HCT116 (cell line): ENCODE results near the gene POLR2H. TPM values are rescaled to one million over a fixed set of nuclear protein-coding genes. Genes with fewer than 3 reads are reported as not detected.

ENCODE experiments used
- ATAC-seq: fragments of 200-7000 bp; cut with Tn5 transposase; 2 replicates; pipeline ENCODE4 v1.9.1; 2020; ENCODE audit warnings: mild to moderate bottlenecking, moderate library complexity
- BruUV-seq: library from RNA; stranded (reverse); fragments of 400-500 nt; replicated peaks from 2 replicates; lab custom pipeline; 2021; lab: Mats Ljungman, UMichigan
- CTCF ChIA-PET: fragments of 300-600 bp; sonication (Branson Sonifier 250); formaldehyde crosslinking; loops from one replicate; lab custom pipeline; 2021; ENCODE audit warnings: antibody characterized with exemption; lab: Charles Lee
- POLR2A ChIA-PET: fragments of 300-600, 350-600 bp; sonication (Branson Sonifier 250); formaldehyde crosslinking; loops from one replicate; lab custom pipeline; 2021; ENCODE audit warnings: antibody characterized with exemption; lab: Charles Lee
- RAD21 ChIA-PET, 2 experiments: fragments of 300-600 bp; sonication (Branson Sonifier 250); formaldehyde crosslinking; loops; one replicate each; lab custom pipeline; 2023; ENCODE audit warnings: low total read pairs in 2 of 2; ENCODE audit not compliant: uncharacterized antibody in 2 of 2, unreplicated experiment in 2 of 2, low non-redundant PET in 1 of 2; lab: Charles Lee
- DNase-seq: peaks from one replicate; pipeline ENCODE4 v3.0.0-alpha.2; 2010; ENCODE audit warnings: low read depth, low spot score
- H2AFZ ChIP-seq: fragments of 200-600 bp; shearing (Covaris generic), sonication (generic); 2 replicates; pipeline ENCODE4 v1.6.1; 2017; ENCODE audit warnings: low read depth, mixed run types, mixed read lengths, antibody characterized with exemption, low read length; ENCODE audit not compliant: poor library complexity, severe bottlenecking
- H3K27ac ChIP-seq: 2 replicates; pipeline ENCODE4 v1.5.1; 2012; ENCODE audit warnings: low read depth, low read length
- H3K27me3 ChIP-seq: fragments of 200-600 bp; sonication (generic); 2 replicates; pipeline ENCODE4 v1.6.1; 2016; ENCODE audit warnings: mixed run types, low read length, mixed read lengths; ENCODE audit not compliant: insufficient read depth
- H3K36me3 ChIP-seq, 2 experiments: fragments of 200-500 bp in 1 of 2; fragments of 200-600 bp in 1 of 2; sonication (Bioruptor generic) in 1 of 2; sonication (generic) in 1 of 2; 2 replicates each; pipeline versions ENCODE4 v1.5.1 to v1.6.1; 2014 to 2016; ENCODE audit warnings: low read length in 2 of 2, inconsistent platforms in 1 of 2, mixed read lengths in 1 of 2, mixed run types in 1 of 2; ENCODE audit not compliant: insufficient read depth in 2 of 2, control insufficient read depth in 1 of 2
- H3K4me1 ChIP-seq, 2 experiments: fragments of 200-600 bp in 1 of 2; sonication (generic) in 1 of 2; 2 replicates each; pipeline versions ENCODE4 v1.5.1 to v1.6.1; 2012 to 2017; ENCODE audit warnings: low read length in 2 of 2, inconsistent platforms in 1 of 2, mild to moderate bottlenecking in 1 of 2, mixed read lengths in 1 of 2, mixed run types in 1 of 2, moderate library complexity in 1 of 2; ENCODE audit not compliant: insufficient read depth in 2 of 2, control insufficient read depth in 1 of 2
- H3K4me2 ChIP-seq: fragments of 200-600 bp; sonication (generic); 2 replicates; pipeline ENCODE4 v1.6.1; 2017; ENCODE audit warnings: mixed run types, low read length, mixed read lengths
- H3K4me3 ChIP-seq, 2 experiments: fragments of 200-600 bp in 1 of 2; sonication (generic) in 1 of 2; replicated peaks in 1 of 2; 2 replicates each; pipeline ENCODE4 v1.5.1; 2011 to 2016; ENCODE audit warnings: low read length in 2 of 2, control low read depth in 1 of 2, low read depth in 1 of 2, mild to moderate bottlenecking in 1 of 2, mixed read lengths in 1 of 2, mixed run types in 1 of 2
- H3K79me2 ChIP-seq: fragments of 200-600 bp; sonication (generic); 2 replicates; pipeline ENCODE4 v1.6.1; 2017; ENCODE audit warnings: mild to moderate bottlenecking, mixed run types, low read length, moderate library complexity, mixed read lengths; ENCODE audit not compliant: insufficient read depth
- H3K9ac ChIP-seq: fragments of 200-600 bp; sonication (generic); 2 replicates; pipeline ENCODE4 v1.6.1; 2016; ENCODE audit warnings: low read length, mixed read lengths
- H3K9me2 ChIP-seq: fragments of 200-600 bp; sonication (generic), shearing (Covaris generic); 2 replicates; pipeline ENCODE4 v1.6.1; 2017; ENCODE audit warnings: mixed run types, mild to moderate bottlenecking, moderate library complexity; ENCODE audit not compliant: insufficient read depth
- H3K9me3 ChIP-seq, 2 experiments: fragments of 200-500 bp in 1 of 2; fragments of 200-600 bp in 1 of 2; sonication (Bioruptor generic) in 1 of 2; sonication (generic) in 1 of 2; 2 replicates each; pipeline ENCODE4 v1.6.1; 2014 to 2017; ENCODE audit warnings: low read length in 2 of 2, mixed read lengths in 2 of 2, inconsistent platforms in 1 of 2, low read depth in 1 of 2, mild to moderate bottlenecking in 1 of 2, mixed run types in 1 of 2, moderate library complexity in 1 of 2; ENCODE audit not compliant: control insufficient read depth in 1 of 2, insufficient read depth in 1 of 2
- H4K20me1 ChIP-seq: fragments of 200-600 bp; sonication (generic), shearing (Covaris generic); 2 replicates; pipeline ENCODE4 v1.6.1; 2017; ENCODE audit warnings: mixed run types, mild to moderate bottlenecking, moderate library complexity; ENCODE audit not compliant: insufficient read depth
- EGR1 ChIP-seq: IDR thresholded peaks from 2 replicates; pipeline ENCODE4 v1.6.1; 2012; ENCODE audit warnings: low read depth
- ELF1 ChIP-seq: IDR thresholded peaks from 2 replicates; pipeline ENCODE4 v1.6.1; 2012; ENCODE audit warnings: low read depth, borderline replicate concordance
- FOSL1 ChIP-seq: IDR thresholded peaks from 2 replicates; pipeline ENCODE4 v1.6.1; 2012; ENCODE audit warnings: low read depth
- SIN3A ChIP-seq: IDR thresholded peaks from 2 replicates; pipeline ENCODE4 v1.6.1; 2012; ENCODE audit warnings: low read depth
- SP1 ChIP-seq: IDR thresholded peaks from 2 replicates; pipeline ENCODE4 v1.6.1; 2012; ENCODE audit warnings: low read depth
- TCF7L2 ChIP-seq: IDR thresholded peaks from 2 replicates; pipeline ENCODE4 v1.7.0; 2011; ENCODE audit warnings: borderline replicate concordance, inconsistent platforms; ENCODE audit not compliant: insufficient read depth, insufficient read length; ENCODE audit errors: extremely low read depth
- YY1 ChIP-seq: IDR thresholded peaks from 2 replicates; pipeline ENCODE4 v1.6.1; 2011; ENCODE audit warnings: low read length, low read depth, moderate library complexity, mild to moderate bottlenecking; ENCODE audit not compliant: insufficient replicate concordance; ENCODE audit errors: extremely low read depth
- ZNF274 ChIP-seq: fragments of 200-500 bp; sonication (Bioruptor generic); IDR thresholded peaks from 2 replicates; pipeline ENCODE4 v1.6.1; 2014; ENCODE audit warnings: mild to moderate bottlenecking, low read depth, low read length, inconsistent platforms
- intact Hi-C: fragments of 100-400 bp; cut with micrococcal nuclease; formaldehyde crosslinking; loops from 2 replicates; pipeline ENCODE4 v1.10.0; 2022
- total RNA-seq: library from RNA; stranded (reverse); gene quantifications from one replicate; pipeline ENCODE4 v1.2.1, GENCODE V29; 2021; ENCODE audit not compliant: unreplicated experiment
- TF ChIP-seq, protein P1 (sequence below): IDR thresholded peaks from 2 replicates; pipeline ENCODE4 v1.6.1; 2012
- TF ChIP-seq, protein P2 (sequence below): IDR thresholded peaks from 2 replicates; pipeline ENCODE4 v1.6.1; 2012
- TF ChIP-seq, protein P3 (sequence below): IDR thresholded peaks from 2 replicates; pipeline ENCODE4 v1.6.1; 2011; ENCODE audit warnings: mild to moderate bottlenecking, low read length, moderate library complexity; ENCODE audit not compliant: insufficient replicate concordance; ENCODE audit errors: extremely low read depth

POLR2H gene
- total RNA-seq, 1 experiment from 2014 or later: 156 TPM

DNA sequence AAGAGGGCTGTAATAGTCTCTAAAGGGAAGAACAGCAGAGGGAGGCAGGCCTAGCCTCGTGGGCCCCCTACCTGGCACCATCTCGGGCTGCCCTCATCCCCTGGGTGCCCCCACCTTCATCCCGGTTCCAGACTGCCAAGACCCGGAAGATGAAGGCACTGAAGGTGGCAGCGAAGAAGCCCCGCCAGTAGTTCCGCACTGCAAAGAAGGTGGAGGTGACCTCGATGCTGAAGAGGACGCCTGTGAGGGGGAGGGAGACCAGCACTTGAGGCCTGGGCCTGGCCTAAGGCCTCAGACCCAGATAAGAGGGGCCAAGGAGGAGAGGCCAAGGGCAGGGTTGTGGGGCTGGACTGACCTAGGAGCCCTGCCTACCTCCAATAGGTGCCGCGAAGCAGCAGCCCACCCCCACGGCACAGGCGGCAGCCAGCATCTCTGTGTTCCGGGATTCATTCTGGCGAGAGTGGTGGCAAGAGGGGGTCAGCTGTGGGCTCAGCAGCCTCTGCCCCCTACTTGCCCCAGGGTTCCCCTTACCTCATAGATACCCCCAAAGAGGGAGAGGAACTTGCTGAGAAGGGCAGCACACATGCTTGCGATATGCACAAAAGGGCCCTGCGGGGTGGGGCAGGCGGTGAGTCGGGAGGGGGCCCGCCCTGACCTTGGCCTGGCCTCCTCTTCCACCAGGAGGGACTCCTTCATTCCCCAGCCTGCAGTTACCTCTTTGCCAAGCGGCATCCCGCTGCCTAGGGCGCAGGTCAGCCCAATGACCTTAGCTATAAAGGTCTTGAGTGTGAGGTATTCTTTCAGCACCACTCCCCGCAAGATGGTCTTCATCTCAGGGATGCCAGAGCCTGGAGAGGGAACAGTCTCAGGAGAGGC lies 4.0 kb upstream of the POLR2H start (continued):
- TF ChIP-seq TCF7L2 (no peak), EGR1 (no peak), ELF1 (no peak), YY1 (no peak), SP1 (no peak), FOSL1 (no peak), SIN3A (no peak)
- TF ChIP-seq, protein P1, sequence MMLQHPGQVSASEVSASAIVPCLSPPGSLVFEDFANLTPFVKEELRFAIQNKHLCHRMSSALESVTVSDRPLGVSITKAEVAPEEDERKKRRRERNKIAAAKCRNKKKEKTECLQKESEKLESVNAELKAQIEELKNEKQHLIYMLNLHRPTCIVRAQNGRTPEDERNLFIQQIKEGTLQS: no peak

DNA sequence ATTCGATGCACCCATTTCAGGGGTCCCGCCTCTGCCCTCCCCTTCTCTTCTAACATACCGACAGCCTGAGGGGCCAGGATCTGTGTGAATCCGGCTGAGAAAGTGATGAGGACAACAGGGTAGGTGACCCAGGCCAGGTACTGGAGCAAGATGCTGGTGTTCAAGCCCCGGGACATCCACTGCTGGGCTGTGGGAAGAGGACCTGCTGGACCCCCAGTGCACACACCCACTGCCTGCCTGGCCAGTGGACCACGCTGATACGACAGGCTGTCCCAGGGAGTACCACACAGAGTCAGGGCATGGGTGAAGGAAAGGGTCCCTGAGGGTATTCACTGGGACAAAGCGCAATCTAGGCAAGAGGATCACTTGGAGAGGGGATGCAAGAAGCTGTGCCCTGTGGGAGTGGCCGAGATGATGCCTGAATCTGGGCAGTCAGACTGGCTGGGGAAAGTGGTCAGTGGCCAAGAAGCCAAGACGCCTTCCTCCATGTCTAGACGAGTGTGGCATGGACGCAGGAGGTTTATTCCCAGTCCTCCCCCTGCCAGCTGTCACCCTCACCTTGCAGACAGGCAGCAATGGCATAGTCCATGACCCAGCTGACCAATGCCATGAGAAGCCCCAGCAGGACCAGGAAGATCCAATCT lies 3.3 kb upstream of the POLR2H start:
- Histone ChIP-seq H2AFZ (no peak overlapping the region), H3K4me1 (peaks cover 4 to 22% of the 10 kb centered on the region in 2 experiments; a peak in 3 of 4 replicates), H3K9me2 (no peaks in the 10 kb centered on the region), H3K9me3 (no peaks in the 10 kb centered on the region), H3K27ac (no peak overlapping the region), H3K27me3 (no peaks in the 10 kb centered on the region)
- ChIA-PET POLR2A (interaction anchor here (1.5 kb wide), 1 partner anchor 12 kb away, joined by 4 read pairs; no protein-coding TSS in a partner anchor), CTCF (no interaction called here)
- no peak for ATAC-seq
- TF ChIP-seq ZNF274: no peak
- no peak for TF ChIP-seq EGR1
- TF ChIP-seq, protein P2, sequence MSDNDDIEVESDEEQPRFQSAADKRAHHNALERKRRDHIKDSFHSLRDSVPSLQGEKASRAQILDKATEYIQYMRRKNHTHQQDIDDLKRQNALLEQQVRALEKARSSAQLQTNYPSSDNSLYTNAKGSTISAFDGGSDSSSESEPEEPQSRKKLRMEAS: no peak
- TF ChIP-seq, protein P1: no peak
- TF ChIP-seq, protein P3, sequence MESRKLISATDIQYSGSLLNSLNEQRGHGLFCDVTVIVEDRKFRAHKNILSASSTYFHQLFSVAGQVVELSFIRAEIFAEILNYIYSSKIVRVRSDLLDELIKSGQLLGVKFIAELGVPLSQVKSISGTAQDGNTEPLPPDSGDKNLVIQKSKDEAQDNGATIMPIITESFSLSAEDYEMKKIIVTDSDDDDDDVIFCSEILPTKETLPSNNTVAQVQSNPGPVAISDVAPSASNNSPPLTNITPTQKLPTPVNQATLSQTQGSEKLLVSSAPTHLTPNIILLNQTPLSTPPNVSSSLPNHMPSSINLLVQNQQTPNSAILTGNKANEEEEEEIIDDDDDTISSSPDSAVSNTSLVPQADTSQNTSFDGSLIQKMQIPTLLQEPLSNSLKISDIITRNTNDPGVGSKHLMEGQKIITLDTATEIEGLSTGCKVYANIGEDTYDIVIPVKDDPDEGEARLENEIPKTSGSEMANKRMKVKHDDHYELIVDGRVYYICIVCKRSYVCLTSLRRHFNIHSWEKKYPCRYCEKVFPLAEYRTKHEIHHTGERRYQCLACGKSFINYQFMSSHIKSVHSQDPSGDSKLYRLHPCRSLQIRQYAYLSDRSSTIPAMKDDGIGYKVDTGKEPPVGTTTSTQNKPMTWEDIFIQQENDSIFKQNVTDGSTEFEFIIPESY: no peak
- no peak for TF ChIP-seq YY1
- TF ChIP-seq, all 23 proteins: peak for 0
- intact Hi-C loops: no loop called here
- H3K4me3 ChIP-seq: no peak overlapping the region
- no peak overlapping the region for H3K4me2 ChIP-seq
- RAD21 ChIA-PET: no interaction called here
- H3K79me2 ChIP-seq: peaks cover 15% of the 10 kb centered on the region
- BruUV-seq: no TSS peak
- no peak for DNase-seq
- H3K36me3 ChIP-seq: peaks cover 18 to 24% of the 10 kb centered on the region in 2 experiments; a peak in 3 of 4 replicates
- H4K20me1 ChIP-seq: no peaks in the 10 kb centered on the region
- no peak overlapping the region for H3K9ac ChIP-seq
